ENCODE data around the gene DDX31. TPM values are rescaled to one million over a fixed set of nuclear protein-coding genes. Genes with fewer than 3 reads are reported as not detected.

Gene DDX31
- total RNA-seq, 4 donors from 2014 or later = 33.4 to 44.1 (median 36.0) TPM

GRCh38 chr9:132644251-132644650, 25.5 kb downstream of the DDX31 start:
- Histone ChIP-seq H3K27me3 (no peaks in the 10 kb centered on the region), H3K27ac (no peak overlapping the region), H3K4me1 (no peaks in the 10 kb centered on the region), H3K4me3 (replicated peaks in 1 of 3) (no peak overlapping the region), H3K36me3 (peaks cover 65 to 80% of the 10 kb centered on the region in 2 donors), H3K9me3 (no peaks in the 10 kb centered on the region)
- 88% methylated on average over 3 of the region's 3 CpGs for WGBS, 2 donors
- TF ChIP-seq POLR2A (IDR thresholded peaks at IDR 0.05) (no peak), CTCF (IDR thresholded peaks at IDR 0.05) (no peak)
- intact Hi-C loops (cut with DNase I) = no loop called here
- DNase-seq = no peak

GRCh38 chr9:132641216-132641615, 28.6 kb downstream of the DDX31 start:
- TF ChIP-seq CTCF (IDR thresholded peaks at IDR 0.05) (no peak), POLR2A (IDR thresholded peaks at IDR 0.05) (no peak)
- Histone ChIP-seq H3K27me3 (no peaks in the 10 kb centered on the region), H3K4me1 (no peaks in the 10 kb centered on the region), H3K4me3 (replicated peaks in 1 of 3) (no peak overlapping the region), H3K27ac (no peak overlapping the region), H3K36me3 (peaks cover 50 to 70% of the 10 kb centered on the region in 2 donors), H3K9me3 (no peaks in the 10 kb centered on the region)
- 87 to 88% methylated on average over 4 of the region's 4 CpGs for WGBS, 2 donors
- intact Hi-C loops (cut with DNase I) = no loop called here
- no peak for DNase-seq

GRCh38 chr9:132639322-132639721, 30.5 kb downstream of the DDX31 start:
- Histone ChIP-seq H3K4me3 (replicated peaks in 1 of 3) (no peak overlapping the region), H3K36me3 (peaks cover 32 to 53% of the 10 kb centered on the region in 2 donors), H3K9me3 (no peaks in the 10 kb centered on the region), H3K27me3 (no peaks in the 10 kb centered on the region), H3K4me1 (no peaks in the 10 kb centered on the region), H3K27ac (no peak overlapping the region)
- WGBS, 2 donors = 83 to 91% methylated on average over 5 of the region's 5 CpGs
- TF ChIP-seq CTCF (IDR thresholded peaks at IDR 0.05) = no peak
- TF ChIP-seq POLR2A (IDR thresholded peaks at IDR 0.05) = no peak
- DNase-seq = no peak
- intact Hi-C loops (cut with DNase I) = no loop called here

GRCh38 chr9:132638240-132638639, 31.5 kb downstream of the DDX31 start:
- Histone ChIP-seq H3K4me1 (no peaks in the 10 kb centered on the region), H3K36me3 (peaks cover 27 to 48% of the 10 kb centered on the region in 2 donors), H3K27me3 (no peaks in the 10 kb centered on the region), H3K4me3 (replicated peaks in 1 of 3) (no peak overlapping the region), H3K27ac (no peak overlapping the region), H3K9me3 (no peaks in the 10 kb centered on the region)
- TF ChIP-seq CTCF (IDR thresholded peaks at IDR 0.05) (no peak), POLR2A (IDR thresholded peaks at IDR 0.05) (no peak)
- no peak for DNase-seq
- 90 to 91% methylated on average over 5 of the region's 5 CpGs for WGBS, 2 donors
- intact Hi-C loops (cut with DNase I) = no loop called here

GRCh38 chr9:132637801-132638200, 32.0 kb downstream of the DDX31 start:
- H3K9me3 ChIP-seq = no peaks in the 10 kb centered on the region
- no peaks in the 10 kb centered on the region for H3K4me1 ChIP-seq
- H3K36me3 ChIP-seq = peaks cover 27 to 44% of the 10 kb centered on the region in 2 donors
- TF ChIP-seq CTCF (IDR thresholded peaks at IDR 0.05) (no peak), POLR2A (IDR thresholded peaks at IDR 0.05) (no peak)
- 92 to 93% methylated on average over 12 of the region's 12 CpGs for WGBS, 2 donors
- intact Hi-C loops (cut with DNase I) = no loop called here
- no peak overlapping the region for H3K27ac ChIP-seq
- H3K27me3 ChIP-seq = no peaks in the 10 kb centered on the region
- H3K4me3 ChIP-seq (replicated peaks in 1 of 3) = no peak overlapping the region
- DNase-seq = no peak

All from thyroid gland (tissue), 4 donors.